GM12865 (cell line): ENCODE measurements around the gene KCNIP3.
"Not testable (repeated sequence)": the region's sequence is repeated elsewhere in the genome, so short reads cannot be mapped to it uniquely, and the experiment has no call there.

Experiments
- DNase-seq: peaks from one replicate; pipeline ENCODE4 v3.0.0; 2010; ENCODE audit warnings: low read depth
- H3K4me3 ChIP-seq: 2 replicates; pipeline ENCODE4 v1.5.1; 2011; ENCODE audit warnings: mild to moderate bottlenecking, low read depth, low read length, control low read depth
- CTCF ChIP-seq: IDR thresholded peaks from 2 replicates; pipeline ENCODE4 v1.5.1; 2011; ENCODE audit warnings: low read length, control low read depth, low read depth, inconsistent platforms; ENCODE audit not compliant: insufficient read depth; ENCODE audit errors: missing control alignments

KCNIP3 gene

GRCh38 chr2:95352310-95353054 lies 55.3 kb downstream of the KCNIP3 start:
- no peak for DNase-seq
- TF ChIP-seq CTCF: no peak
- H3K4me3 ChIP-seq: no peak overlapping the region

DNA sequence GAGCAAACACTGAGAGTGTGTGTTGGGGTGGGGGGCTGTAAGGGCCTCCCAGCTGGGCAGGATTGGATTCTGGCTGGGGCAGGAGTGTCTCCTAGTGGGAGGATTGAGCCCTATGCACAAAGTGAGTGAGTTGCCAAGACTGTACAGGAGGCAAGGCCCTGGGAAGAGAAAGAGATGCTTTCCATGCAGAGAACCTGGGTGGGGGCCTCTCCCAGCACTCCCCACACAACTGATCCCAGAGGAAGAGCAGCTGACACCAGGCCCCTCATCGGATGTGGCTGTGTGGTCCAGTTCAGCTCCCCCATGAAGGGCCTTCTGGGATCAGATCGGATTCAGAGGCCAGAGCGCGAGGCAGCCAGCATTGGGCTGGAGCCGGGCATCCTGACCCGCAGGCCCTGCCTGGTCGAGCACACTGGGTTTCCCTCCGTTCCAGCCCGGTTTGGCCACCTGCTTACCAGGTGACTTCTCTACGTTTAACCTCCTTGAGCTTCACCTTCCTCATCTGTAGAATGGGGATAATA lies 56.0 kb downstream of the KCNIP3 start:
- DNase-seq: no peak
- H3K4me3 ChIP-seq: no peak overlapping the region
- TF ChIP-seq CTCF: no peak

DNA sequence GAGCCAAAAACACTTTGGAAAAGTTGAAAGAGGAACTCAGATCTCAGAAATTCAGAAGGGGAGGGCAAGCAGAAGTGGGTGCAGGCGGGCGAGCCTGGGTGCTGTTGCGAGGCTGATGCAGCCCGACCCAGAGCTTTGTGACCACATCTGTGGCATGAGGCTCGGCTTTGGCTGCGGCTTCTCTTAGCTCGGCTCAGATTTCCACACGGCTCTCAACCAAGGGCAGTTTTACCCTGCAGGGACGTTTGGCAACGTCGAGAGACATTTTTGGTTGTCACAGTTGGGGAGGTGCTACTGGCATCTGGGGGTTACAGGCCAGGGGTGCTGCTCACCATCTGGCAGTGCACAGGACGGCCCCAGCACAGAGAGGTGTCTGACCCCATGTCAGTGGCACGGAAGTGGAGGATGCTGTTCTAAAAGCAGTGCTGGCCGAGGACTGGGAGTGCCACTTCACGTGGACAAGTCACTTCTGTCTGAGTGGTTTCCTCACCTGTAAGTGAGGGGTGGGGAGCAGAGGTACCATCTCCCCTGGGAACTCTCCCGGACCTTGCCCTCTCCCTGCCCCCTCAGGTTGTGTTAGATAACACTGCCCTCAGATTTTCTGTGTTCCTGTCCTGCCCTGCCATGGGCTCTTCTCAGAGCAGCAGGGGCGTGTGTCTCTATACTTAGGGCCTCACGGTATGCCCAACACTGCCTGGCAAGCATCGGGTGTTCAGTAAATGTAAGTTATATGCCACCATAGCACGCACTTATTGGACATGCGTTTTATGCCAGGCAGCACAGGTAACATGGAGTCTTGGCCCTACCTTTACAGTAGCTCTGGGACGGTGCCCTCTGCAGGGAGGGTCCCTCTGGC lies 56.7 kb downstream of the KCNIP3 start:
- TF ChIP-seq CTCF: no peak
- no peak overlapping the region for H3K4me3 ChIP-seq
- no peak for DNase-seq

DNA sequence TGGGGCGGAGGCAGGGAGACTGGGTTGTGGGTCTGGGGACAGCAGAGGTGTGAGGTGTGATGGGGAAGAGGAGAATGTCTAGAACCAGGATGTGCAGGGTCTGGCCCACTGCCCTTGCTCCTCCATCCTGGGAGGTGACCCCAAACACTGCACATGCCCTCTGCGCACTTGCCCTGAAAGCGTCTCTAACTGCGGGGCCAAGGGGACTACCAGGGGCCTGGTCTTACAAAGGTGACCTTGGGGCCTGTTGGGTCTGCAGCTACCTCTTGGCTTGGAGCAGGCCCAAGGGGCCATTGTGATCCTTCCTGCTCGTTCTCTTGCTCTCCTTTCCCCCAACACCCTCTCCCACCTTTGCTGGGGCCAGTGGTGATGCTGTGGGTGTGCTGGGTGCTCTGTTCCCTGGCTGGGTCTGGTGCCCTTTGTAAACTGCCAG lies 57.3 kb downstream of the KCNIP3 start:
- H3K4me3 ChIP-seq: no peak overlapping the region
- TF ChIP-seq CTCF: no peak
- DNase-seq: no peak

GRCh38 chr2:95354925-95355324 lies 57.8 kb downstream of the KCNIP3 start:
- no peak for TF ChIP-seq CTCF
- DNase-seq: no peak
- H3K4me3 ChIP-seq: no peak overlapping the region

DNA sequence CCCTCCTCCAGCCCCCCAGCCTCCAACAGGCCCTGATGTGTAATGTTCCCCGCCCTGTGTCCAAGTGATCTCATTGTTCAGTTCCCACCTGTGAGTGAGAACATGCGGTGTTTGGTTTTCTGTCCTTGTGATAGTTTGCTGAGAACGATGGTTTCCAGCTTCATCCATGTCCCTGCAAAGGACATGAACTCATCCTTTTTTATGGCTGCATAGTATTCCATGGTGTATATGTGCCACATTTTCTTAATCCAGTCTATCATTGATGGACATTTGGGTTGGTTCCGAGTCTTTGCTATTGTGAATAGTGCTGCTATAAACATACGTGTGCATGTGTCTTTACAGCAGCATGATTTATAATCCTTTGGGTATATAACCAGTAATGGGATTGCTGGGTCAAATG lies 58.3 kb downstream of the KCNIP3 start:
- DNase-seq, H3K4me3 ChIP-seq: not testable (repeated sequence)
